HepG2 (cell line): Measurements from ENCODE around the gene FAM50A. TPM values are rescaled to one million over a fixed set of nuclear protein-coding genes. Genes with fewer than 3 reads are reported as not detected.

Experiments
- ATAC-seq: fragments of 200-7000 bp; cut with Tn5 transposase; 3 replicates; pipeline ENCODE4 v1.9.1; 2020; ENCODE audit warnings: mild to moderate bottlenecking, moderate library complexity
- BruUV-seq: library from RNA; stranded (reverse); fragments of 400-500 nt; replicated peaks from 2 replicates; lab custom pipeline; 2021; lab: Mats Ljungman, UMichigan
- CTCF ChIA-PET: fragments of 300-600 bp; formaldehyde crosslinking; extraction: SDS; loops from one replicate; lab custom pipeline; 2021; ENCODE audit warnings: low total read pairs, inconsistent platforms, low intra/inter-chr PET ratio; lab: Yijun Ruan, JAX
- POLR2A ChIA-PET: fragments of 350-600 bp; sonication (Branson Sonifier 250); formaldehyde crosslinking; loops from one replicate; lab custom pipeline; 2020; ENCODE audit warnings: antibody characterized with exemption, inconsistent platforms; lab: Yijun Ruan, JAX
- DNase-seq: peaks from one replicate; pipeline ENCODE4 v3.0.0-alpha.2; 2015; ENCODE audit warnings: low spot score
- FAIRE-seq: peaks from 3 replicates; lab custom pipeline; 2011; peaks lifted over from hg19 to GRCh38; lab: Jason Lieb, UNC
- H2AFZ ChIP-seq: one replicate; pipeline ENCODE4 v1.6.1; 2011; ENCODE audit warnings: low read length, inconsistent platforms
- H3K27ac ChIP-seq: fragments of 300-600 bp; 3 replicates; pipeline ENCODE4 v1.8.0; 2011; ENCODE audit warnings: mixed run types, mild to moderate bottlenecking, mixed read lengths, low read length, inconsistent platforms; ENCODE audit not compliant: insufficient read depth; ENCODE audit errors: extremely low read length
- H3K27me3 ChIP-seq, 2 experiments: fragments of 200-600 bp in 1 of 2; 2 replicates in 1 of 2; 3 replicates in 1 of 2; pipeline versions ENCODE4 v1.6.0 to v1.8.0; 2011; ENCODE audit warnings: low read length in 2 of 2, mild to moderate bottlenecking in 2 of 2, moderate library complexity in 2 of 2, inconsistent platforms in 1 of 2; ENCODE audit not compliant: insufficient read depth in 2 of 2, control insufficient read depth in 1 of 2
- H3K36me3 ChIP-seq, 2 experiments: fragments of 200-600 bp in 1 of 2; replicated peaks in 1 of 2; 2 replicates in 1 of 2; 3 replicates in 1 of 2; pipeline versions ENCODE4 v1.5.1 to v1.8.0; 2011; ENCODE audit warnings: low read length in 2 of 2, inconsistent platforms in 1 of 2; ENCODE audit not compliant: insufficient read depth in 2 of 2, control insufficient read depth in 1 of 2
- H3K4me1 ChIP-seq: 2 replicates; pipeline ENCODE4 v1.5.1; 2012; ENCODE audit warnings: low read length, inconsistent platforms; ENCODE audit not compliant: insufficient read depth
- H3K4me2 ChIP-seq: 2 replicates; pipeline ENCODE4 v1.6.0; 2011; ENCODE audit warnings: low read depth, low read length, inconsistent platforms
- H3K4me3 ChIP-seq, 3 experiments: fragments of 200-600 bp in 1 of 3; sonication (generic), shearing (Covaris generic) in 1 of 3; replicated peaks in 1 of 3; 2 replicates each; pipeline ENCODE4 v1.5.1; 2011 to 2016; ENCODE audit warnings: low read length in 3 of 3, inconsistent platforms in 2 of 3, low read depth in 2 of 3, mild to moderate bottlenecking in 2 of 3, control low read depth in 1 of 3, mixed read lengths in 1 of 3; ENCODE audit not compliant: insufficient read depth in 1 of 3
- H3K79me2 ChIP-seq: one replicate; pipeline ENCODE4 v1.6.1; 2011; ENCODE audit warnings: low read length, inconsistent platforms; ENCODE audit not compliant: insufficient read depth
- H3K9ac ChIP-seq: 2 replicates; pipeline ENCODE4 v1.6.0; 2011; ENCODE audit warnings: mild to moderate bottlenecking, low read depth, low read length, inconsistent platforms; ENCODE audit not compliant: insufficient read depth
- H3K9me3 ChIP-seq: 2 replicates; pipeline ENCODE4 v1.5.1; 2012; ENCODE audit warnings: mild to moderate bottlenecking, low read length
- H4K20me1 ChIP-seq: 2 replicates; pipeline ENCODE4 v1.6.0; 2011; ENCODE audit warnings: inconsistent platforms, mild to moderate bottlenecking, low read length, moderate library complexity; ENCODE audit not compliant: insufficient read depth
- CREM ChIP-seq, 2 experiments: sonication (generic) in 1 of 2; formaldehyde crosslinking in 1 of 2; IDR thresholded peaks; 2 replicates each; pipeline versions ENCODE4 v1.4.0 to v1.6.1; 2016 to 2020; ENCODE audit warnings: antibody characterized with exemption in 1 of 2, mild to moderate bottlenecking in 1 of 2, missing genetic modification reagents in 1 of 2
- ZNF556 ChIP-seq: sonication (generic); formaldehyde crosslinking; IDR thresholded peaks from 2 replicates; pipeline ENCODE4 v1.4.0; 2020; ENCODE audit warnings: mild to moderate bottlenecking, missing genetic modification reagents, borderline replicate concordance
- ZNF605 ChIP-seq: sonication (generic); formaldehyde crosslinking; IDR thresholded peaks from 2 replicates; pipeline ENCODE4 v1.8.0; 2022; ENCODE audit warnings: mild to moderate bottlenecking, missing genetic modification reagents
- WGBS: methylation state at CpG from one replicate; pipeline ENCODE4 v1.1.6; 2017; ENCODE audit warnings: low lambda C conversion rate; 5-methylcytosine and 5-hydroxymethylcytosine counted together
- in situ Hi-C: cut with HindIII; loops from 2 replicates; pipeline ENCODE4 v1.10.0; 2017; ENCODE audit warnings: low pct_unique_long_range_greater_than_20kb; ENCODE audit not compliant: extremely low pct_ligation_motif_present
- intact Hi-C: fragments of 100-400 bp; cut with micrococcal nuclease; formaldehyde crosslinking; loops from one replicate; pipeline ENCODE4 v1.10.0; 2022; ENCODE audit not compliant: unreplicated experiment
- polyA plus RNA-seq, 8 experiments: library from polyadenylated mRNA; depleted of rRNA in 3 of 8; stranded (reverse) in 7 of 8; unstranded in 1 of 8; fragments of >200 nt; fragmentation: Illumina TruSeq in 4 of 8; extraction: Trizol in 4 of 8; gene quantifications; 2 replicates each; pipeline versions ENCODE4 v1.2.1 to v1.2.3, GENCODE V29; 2011 to 2016; ENCODE audit warnings: low read depth in 4 of 8, missing spikeins in 1 of 8, mixed read lengths in 1 of 8; ENCODE audit not compliant: insufficient read depth in 1 of 8
- total RNA-seq, 5 experiments: library from RNA; depleted of rRNA; stranded (reverse); fragments of >200 nt; fragmentation: Illumina TruSeq; extraction: Trizol; gene quantifications; 2 replicates each; pipeline ENCODE4 v1.2.3, GENCODE V29; 2016; ENCODE audit warnings: low read depth in 1 of 5
- TF ChIP-seq, protein P1 (sequence below): sonication (generic); formaldehyde crosslinking; IDR thresholded peaks from 2 replicates; pipeline ENCODE4 v1.5.1; 2020; ENCODE audit warnings: missing genetic modification reagents, mild to moderate bottlenecking, borderline replicate concordance
- TF ChIP-seq, protein P2 (sequence below): sonication (generic); formaldehyde crosslinking; IDR thresholded peaks from 2 replicates; pipeline ENCODE4 v1.5.0; 2020; ENCODE audit warnings: missing genetic modification reagents, mild to moderate bottlenecking, borderline replicate concordance
- TF ChIP-seq, protein P3 (sequence below): sonication (generic); formaldehyde crosslinking; IDR thresholded peaks from 2 replicates; pipeline ENCODE4 v1.5.1; 2020; ENCODE audit warnings: missing genetic modification reagents, mild to moderate bottlenecking, borderline replicate concordance

Gene FAM50A
- total and polyA plus RNA-seq, 2 of the 13 experiments (the other 11 are each of a cell fraction or from before 2014, with no cell fraction given), result 30.7 to 40.7 TPM

DNA sequence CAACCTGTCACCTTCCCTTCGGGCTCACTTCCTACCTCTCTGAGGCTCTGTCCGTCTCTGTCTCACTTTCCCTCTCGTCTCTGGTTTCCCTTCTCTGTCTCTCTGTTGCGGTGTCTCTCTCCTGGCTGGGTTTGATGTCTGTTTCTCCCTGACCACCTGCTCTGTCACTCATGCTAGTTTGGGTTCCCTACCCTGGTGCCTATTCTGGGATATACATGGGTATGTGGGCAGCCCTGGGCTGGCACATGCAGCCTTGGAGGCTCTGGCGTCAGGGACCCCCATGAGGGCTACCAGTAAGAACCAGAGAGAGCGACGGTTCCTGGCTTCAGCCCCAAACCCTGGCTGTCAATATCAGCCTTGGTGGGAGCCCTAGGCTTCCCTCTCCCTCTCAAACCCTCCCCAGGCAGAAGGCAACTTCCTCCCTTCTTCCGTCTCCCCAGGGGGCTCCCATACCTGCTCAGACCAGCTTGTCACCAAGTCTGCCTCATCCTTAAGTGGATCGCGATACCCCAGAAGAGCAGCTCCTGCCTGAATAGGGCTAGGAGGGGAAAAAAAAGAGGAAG, 35.2 kb upstream of the FAM50A start:
- FAIRE-seq (no peak), ATAC-seq (no peak), DNase-seq (no peak)
- WGBS, result 32% methylated on average over 8 of the region's 10 CpGs
- H3K4me1 ChIP-seq, result peaks cover 25% of the 10 kb centered on the region
- POLR2A ChIA-PET, result interaction anchor here (1.0 to 4.9 kb wide), 6 partner anchors 10 to 133 kb away, joined by 3 to 75 read pairs (median 5); partner anchors contain the start of genes ATP6AP1, RPL10 and SLC10A3
- intact Hi-C loops, result no loop called here
- no peaks in the 10 kb centered on the region for H4K20me1 ChIP-seq
- no peaks in the 10 kb centered on the region for H3K9me3 ChIP-seq
- H3K4me3 ChIP-seq, result peak overlapping the region; percentile 43 to 74 (median 53)
- H2AFZ ChIP-seq, result no peak overlapping the region
- peak overlapping the region; percentile 75 for H3K9ac ChIP-seq
- in situ Hi-C loops, result loop anchor here (25.0 kb wide), 1 partner anchor 129 kb away; the partner anchor contains the start of genes G6PD and IKBKG
- H3K79me2 ChIP-seq, result no peaks in the 10 kb centered on the region
- H3K27ac ChIP-seq, result peak overlapping the region; percentile 50
- H3K36me3 ChIP-seq, result 0 out of 5 replicates have a peak, but pooled peaks cover 0 to 3% of the 10 kb centered on the region in 2 experiments
- TF ChIP-seq, protein P1, sequence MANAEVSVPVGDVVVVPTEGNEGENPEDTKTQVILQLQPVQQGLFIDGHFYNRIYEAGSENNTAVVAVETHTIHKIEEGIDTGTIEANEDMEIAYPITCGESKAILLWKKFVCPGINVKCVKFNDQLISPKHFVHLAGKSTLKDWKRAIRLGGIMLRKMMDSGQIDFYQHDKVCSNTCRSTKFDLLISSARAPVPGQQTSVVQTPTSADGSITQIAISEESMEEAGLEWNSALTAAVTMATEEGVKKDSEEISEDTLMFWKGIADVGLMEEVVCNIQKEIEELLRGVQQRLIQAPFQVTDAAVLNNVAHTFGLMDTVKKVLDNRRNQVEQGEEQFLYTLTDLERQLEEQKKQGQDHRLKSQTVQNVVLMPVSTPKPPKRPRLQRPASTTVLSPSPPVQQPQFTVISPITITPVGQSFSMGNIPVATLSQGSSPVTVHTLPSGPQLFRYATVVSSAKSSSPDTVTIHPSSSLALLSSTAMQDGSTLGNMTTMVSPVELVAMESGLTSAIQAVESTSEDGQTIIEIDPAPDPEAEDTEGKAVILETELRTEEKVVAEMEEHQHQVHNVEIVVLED (CRISPR knock-in tag), result 0 out of 2 replicates have a peak, but pooled peaks have one; percentile 25
- TF ChIP-seq CREM (IDR thresholded peaks at IDR 0.05) (no peak), CREM (CRISPR knock-in tag; IDR thresholded peaks at IDR 0.05) (no peak), ZNF605 (CRISPR knock-in tag) (0 out of 2 replicates have a peak, but pooled peaks have one; percentile 21), ZNF556 (CRISPR knock-in tag) (peak; percentile 18; the same call in 1 of the 2 replicates)
- TF ChIP-seq, protein P2, sequence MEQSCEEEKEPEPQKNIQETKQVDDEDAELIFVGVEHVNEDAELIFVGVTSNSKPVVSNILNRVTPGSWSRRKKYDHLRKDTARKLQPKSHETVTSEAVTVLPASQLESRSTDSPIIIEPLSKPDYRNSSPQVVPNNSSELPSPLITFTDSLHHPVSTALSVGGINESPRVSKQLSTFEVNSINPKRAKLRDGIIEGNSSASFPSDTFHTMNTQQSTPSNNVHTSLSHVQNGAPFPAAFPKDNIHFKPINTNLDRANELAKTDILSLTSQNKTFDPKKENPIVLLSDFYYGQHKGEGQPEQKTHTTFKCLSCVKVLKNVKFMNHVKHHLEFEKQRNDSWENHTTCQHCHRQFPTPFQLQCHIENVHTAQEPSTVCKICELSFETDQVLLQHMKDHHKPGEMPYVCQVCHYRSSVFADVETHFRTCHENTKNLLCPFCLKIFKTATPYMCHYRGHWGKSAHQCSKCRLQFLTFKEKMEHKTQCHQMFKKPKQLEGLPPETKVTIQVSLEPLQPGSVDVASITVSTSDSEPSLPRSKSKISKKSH (CRISPR knock-in tag), result no peak
- TF ChIP-seq, protein P3, sequence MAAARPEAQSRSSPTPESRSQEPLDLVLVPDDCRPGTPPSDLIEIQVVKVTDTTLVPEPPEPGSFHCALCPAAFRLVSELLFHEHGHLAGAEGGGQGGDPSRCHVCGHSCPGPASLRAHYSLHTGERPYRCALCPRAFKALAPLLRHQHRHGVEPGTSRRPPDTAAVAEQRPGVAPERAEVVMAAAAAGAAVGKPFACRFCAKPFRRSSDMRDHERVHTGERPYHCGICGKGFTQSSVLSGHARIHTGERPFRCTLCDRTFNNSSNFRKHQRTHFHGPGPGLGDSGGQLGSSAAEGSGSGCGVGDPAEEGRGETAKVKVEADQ (CRISPR knock-in tag), result 0 out of 2 replicates have a peak, but pooled peaks have one; percentile 18
- TF ChIP-seq, all 625 proteins: peak for 4
- no peaks in the 10 kb centered on the region for H3K27me3 ChIP-seq
- peak overlapping the region; percentile 82 for H3K4me2 ChIP-seq
- CTCF ChIA-PET, result no interaction called here
- no TSS peak for BruUV-seq
